ENCODE data around the gene PRCD.

The PRCD gene

DNA sequence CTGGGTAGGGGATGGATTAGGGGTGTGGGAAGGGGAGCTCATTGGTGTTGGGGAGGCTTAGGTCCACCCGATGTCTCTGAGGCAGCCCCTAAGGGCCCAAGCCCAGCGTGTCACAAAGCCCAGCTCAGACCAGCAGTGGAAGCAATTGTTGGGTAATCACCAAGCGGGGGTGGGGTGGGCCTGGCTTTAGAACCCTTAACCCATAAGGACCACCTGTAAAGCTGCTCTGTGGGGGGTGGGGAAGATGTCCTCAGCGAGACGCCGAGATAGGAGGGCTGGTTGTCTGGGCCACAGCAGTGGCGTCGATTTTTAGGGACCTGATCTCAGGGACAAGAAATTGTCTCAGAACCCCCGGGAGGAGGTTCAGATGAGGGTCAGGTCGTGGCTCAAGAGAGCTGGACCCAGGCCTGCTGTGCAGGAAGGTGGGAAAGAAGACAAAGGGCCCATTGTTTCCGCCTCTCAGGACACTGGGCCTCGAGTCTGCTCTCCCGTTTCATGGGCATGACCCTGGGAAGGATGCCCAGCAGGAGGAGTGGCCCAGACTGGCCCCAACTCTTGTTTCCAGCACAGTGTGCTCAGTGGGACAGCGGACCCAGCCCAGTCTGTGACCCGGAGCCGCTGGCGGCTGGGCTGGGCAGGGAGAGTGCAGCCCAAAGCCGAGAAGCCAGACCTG is 29.9 kb downstream of the PRCD start:
- peaks cover 33% of the 10 kb centered on the region for H3K36me3 ChIP-seq
- H3K4me3 ChIP-seq (ENCODE audit: low read depth, low read length) = no peak overlapping the region
- no peaks in the 10 kb centered on the region for H3K27me3 ChIP-seq (ENCODE audit: insufficient read depth, low read depth, severe bottlenecking)
- no peaks in the 10 kb centered on the region for H3K9me3 ChIP-seq (ENCODE audit: severe bottlenecking)
- no peak overlapping the region for H3K27ac ChIP-seq
- peak; percentile 54 for DNase-seq
- TF ChIP-seq, protein P1, sequence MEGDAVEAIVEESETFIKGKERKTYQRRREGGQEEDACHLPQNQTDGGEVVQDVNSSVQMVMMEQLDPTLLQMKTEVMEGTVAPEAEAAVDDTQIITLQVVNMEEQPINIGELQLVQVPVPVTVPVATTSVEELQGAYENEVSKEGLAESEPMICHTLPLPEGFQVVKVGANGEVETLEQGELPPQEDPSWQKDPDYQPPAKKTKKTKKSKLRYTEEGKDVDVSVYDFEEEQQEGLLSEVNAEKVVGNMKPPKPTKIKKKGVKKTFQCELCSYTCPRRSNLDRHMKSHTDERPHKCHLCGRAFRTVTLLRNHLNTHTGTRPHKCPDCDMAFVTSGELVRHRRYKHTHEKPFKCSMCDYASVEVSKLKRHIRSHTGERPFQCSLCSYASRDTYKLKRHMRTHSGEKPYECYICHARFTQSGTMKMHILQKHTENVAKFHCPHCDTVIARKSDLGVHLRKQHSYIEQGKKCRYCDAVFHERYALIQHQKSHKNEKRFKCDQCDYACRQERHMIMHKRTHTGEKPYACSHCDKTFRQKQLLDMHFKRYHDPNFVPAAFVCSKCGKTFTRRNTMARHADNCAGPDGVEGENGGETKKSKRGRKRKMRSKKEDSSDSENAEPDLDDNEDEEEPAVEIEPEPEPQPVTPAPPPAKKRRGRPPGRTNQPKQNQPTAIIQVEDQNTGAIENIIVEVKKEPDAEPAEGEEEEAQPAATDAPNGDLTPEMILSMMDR (IDR thresholded peaks at IDR 0.05; ENCODE audit: low read depth, low read length) = no peak

DNA sequence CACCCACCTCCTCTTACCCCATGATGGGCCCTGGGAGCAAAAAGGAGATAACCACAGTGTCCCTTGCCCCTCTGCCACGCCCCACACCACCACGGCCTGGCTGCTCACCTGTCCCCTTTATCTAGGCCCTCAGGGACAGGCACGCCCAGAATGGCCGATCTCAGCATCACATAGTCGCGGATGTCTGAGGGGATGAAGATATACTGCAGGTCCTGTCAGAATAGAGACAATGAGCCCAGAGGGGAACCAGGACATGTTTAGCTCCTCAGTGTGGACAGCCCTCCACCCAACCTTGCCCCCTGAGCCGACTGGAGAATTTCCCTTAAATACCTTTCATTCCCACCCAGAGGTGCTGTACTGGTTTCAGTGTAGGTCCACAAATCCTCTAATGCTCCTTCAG is 30.6 kb downstream of the PRCD start:
- no peak for DNase-seq
- no peak overlapping the region for H3K27ac ChIP-seq
- H3K36me3 ChIP-seq = peaks cover 29% of the 10 kb centered on the region

DNA sequence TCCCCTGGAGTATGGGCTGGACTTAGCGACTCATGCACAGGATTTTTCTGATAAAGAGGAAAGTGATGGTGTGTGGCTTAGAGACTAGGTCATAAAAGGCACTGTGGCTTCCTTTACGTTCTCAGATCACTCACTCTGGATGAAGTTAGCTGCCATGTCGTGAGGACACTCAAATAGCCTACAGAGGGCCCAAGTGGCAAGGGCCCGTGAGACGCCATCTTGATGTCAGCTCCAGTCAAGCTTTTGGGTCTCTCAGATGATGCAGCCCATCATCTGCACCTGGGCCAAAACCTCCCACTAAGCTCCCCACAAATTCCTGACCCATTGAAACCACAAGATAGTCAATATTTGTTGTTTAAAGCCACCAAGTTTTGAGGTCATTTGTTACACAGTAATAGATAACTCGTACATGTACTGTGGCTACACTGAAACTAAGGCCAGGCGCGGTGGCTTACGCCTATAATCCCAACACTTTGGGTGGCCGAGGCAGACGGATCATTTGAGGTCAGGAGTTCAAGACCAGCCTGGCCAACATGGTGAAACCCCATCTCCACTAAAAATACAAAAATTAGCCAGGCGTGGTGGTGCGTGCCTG is 31.1 kb downstream of the PRCD start:
- no peak overlapping the region for H3K27ac ChIP-seq
- TF ChIP-seq, protein P1 (IDR thresholded peaks at IDR 0.05; ENCODE audit: low read depth, low read length) = 0 out of 2 replicates have a peak, but pooled peaks have one; percentile 2
- peaks cover 24% of the 10 kb centered on the region for H3K36me3 ChIP-seq
- H3K4me3 ChIP-seq (ENCODE audit: low read depth, low read length) = no peak overlapping the region
- no peaks in the 10 kb centered on the region for H3K9me3 ChIP-seq (ENCODE audit: severe bottlenecking)
- DNase-seq = no peak
- no peaks in the 10 kb centered on the region for H3K27me3 ChIP-seq (ENCODE audit: insufficient read depth, low read depth, severe bottlenecking)

More for the DNA sequence above, 30.6 kb downstream of the PRCD start:
- Histone ChIP-seq H3K27me3 (ENCODE audit: insufficient read depth, low read depth, severe bottlenecking) (no peaks in the 10 kb centered on the region), H3K9me3 (ENCODE audit: severe bottlenecking) (no peaks in the 10 kb centered on the region), H3K4me3 (ENCODE audit: low read depth, low read length) (no peak overlapping the region)
- TF ChIP-seq, protein P1 (IDR thresholded peaks at IDR 0.05; ENCODE audit: low read depth, low read length) = no peak

DNA sequence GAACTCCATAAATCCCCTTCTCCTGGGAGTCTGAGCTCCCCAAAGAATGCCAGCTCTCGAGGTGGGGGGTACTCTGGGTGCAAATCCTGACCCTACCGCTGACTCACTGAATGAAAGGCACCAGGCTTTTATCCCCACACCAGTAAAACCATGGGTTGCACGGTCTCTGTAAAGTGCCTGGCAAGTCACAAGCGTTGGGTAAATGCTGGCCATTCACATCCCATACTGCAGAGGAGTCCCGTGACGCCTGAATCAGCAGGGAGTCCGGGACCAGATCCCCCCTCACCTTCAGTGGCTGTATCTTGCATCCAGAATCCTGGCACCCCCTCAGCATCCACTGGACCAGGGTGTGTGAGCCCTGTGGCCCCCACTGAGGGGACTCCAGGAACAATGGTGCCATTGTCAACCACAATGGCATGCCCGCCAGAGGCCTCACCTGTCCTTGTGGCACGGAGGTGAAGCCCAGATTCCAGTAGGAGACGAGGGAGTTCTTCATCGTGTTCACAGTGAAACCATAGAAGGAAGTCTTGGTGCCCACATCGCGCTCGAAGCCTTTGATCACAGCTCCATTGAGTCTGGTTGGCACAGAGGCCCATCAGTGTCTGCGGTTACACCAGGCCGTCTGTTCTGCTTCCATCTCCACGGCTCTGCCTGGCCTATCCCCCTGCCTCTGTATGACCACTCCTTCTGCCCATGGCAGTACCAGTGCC is 32.5 kb downstream of the PRCD start:
- H3K36me3 ChIP-seq = peaks cover 10% of the 10 kb centered on the region
- no peaks in the 10 kb centered on the region for H3K27me3 ChIP-seq (ENCODE audit: insufficient read depth, low read depth, severe bottlenecking)
- DNase-seq = no peak
- no peak overlapping the region for H3K4me3 ChIP-seq (ENCODE audit: low read depth, low read length)
- H3K27ac ChIP-seq = no peak overlapping the region
- TF ChIP-seq, protein P1 (IDR thresholded peaks at IDR 0.05; ENCODE audit: low read depth, low read length) = no peak
- no peaks in the 10 kb centered on the region for H3K9me3 ChIP-seq (ENCODE audit: severe bottlenecking)

DNA sequence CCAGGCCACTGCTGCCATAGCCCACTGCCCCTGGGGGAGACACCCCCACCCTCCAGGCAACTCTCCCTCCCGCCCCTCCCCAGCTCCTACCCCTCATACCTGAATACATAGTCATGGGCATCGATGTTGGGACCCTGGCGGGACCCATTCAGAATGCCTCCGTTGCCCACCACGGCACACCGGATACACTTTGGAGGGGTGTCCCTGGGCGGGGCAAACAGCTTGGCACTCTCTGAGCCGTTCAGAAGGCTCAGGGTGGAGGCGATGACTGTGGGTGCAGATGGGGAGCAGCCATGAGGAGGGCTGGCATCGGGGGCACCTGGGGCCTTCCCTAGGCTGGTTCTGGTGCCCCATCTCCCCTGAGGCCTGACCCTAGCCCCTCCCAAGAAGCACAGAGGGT is 33.3 kb downstream of the PRCD start:
- H3K9me3 ChIP-seq (ENCODE audit: severe bottlenecking) = no peaks in the 10 kb centered on the region
- no peaks in the 10 kb centered on the region for H3K27me3 ChIP-seq (ENCODE audit: insufficient read depth, low read depth, severe bottlenecking)
- TF ChIP-seq, protein P1 (IDR thresholded peaks at IDR 0.05; ENCODE audit: low read depth, low read length) = no peak
- DNase-seq = no peak
- H3K4me3 ChIP-seq (ENCODE audit: low read depth, low read length) = no peak overlapping the region
- H3K27ac ChIP-seq = no peak overlapping the region
- peaks cover 3% of the 10 kb centered on the region; the same call in 1 of the 2 replicates for H3K36me3 ChIP-seq
